ENCODE measurements around the gene MCRIP2. TPM values are rescaled to one million over a fixed set of nuclear protein-coding genes. Genes with fewer than 3 reads are reported as not detected.

MCRIP2 gene
- total RNA-seq, 1 experiment from 2014 or later = 44.6 TPM

- Mint-ChIP-seq H3K27ac (ENCODE audit: low read depth, unreplicated experiment) (no peak overlapping the region), H3K4me1 (ENCODE audit: insufficient read depth, unreplicated experiment) (no peaks in the 10 kb centered on the region), H3K36me3 (ENCODE audit: insufficient read depth, unreplicated experiment) (peaks cover 58% of the 10 kb centered on the region), H3K9me3 (ENCODE audit: unreplicated experiment) (no peaks in the 10 kb centered on the region), H3K4me3 (ENCODE audit: unreplicated experiment) (no peak overlapping the region), H3K27me3 (ENCODE audit: insufficient read depth, unreplicated experiment) (no peaks in the 10 kb centered on the region)
- POLR2A ChIA-PET = interaction anchor here (0.6 to 3.9 kb wide), 9 partner anchors 11 to 142 kb away, joined by 3 to 17 read pairs (median 4); partner anchors contain the start of genes CCDC78, HAGHL and RHOT2
- no peak for TF ChIP-seq CTCF (IDR thresholded peaks at IDR 0.05; ENCODE audit: unreplicated experiment)
- intact Hi-C loops (cut with micrococcal nuclease) = no loop called here
- CTCF ChIA-PET = interaction anchor here (0.9 to 1.6 kb wide), 3 partner anchors 10 to 31 kb away, joined by 3 to 6 read pairs (median 3); no protein-coding TSS in a partner anchor
- no peak for DNase-seq (ENCODE audit: unreplicated experiment)
- BruUV-seq (replicated peaks) = no TSS peak
These were observed 37.5 kb downstream of the MCRIP2 start for GRCh38 chr16:678858-679813.

- Mint-ChIP-seq H3K27me3 (ENCODE audit: insufficient read depth, unreplicated experiment) (no peaks in the 10 kb centered on the region), H3K36me3 (ENCODE audit: insufficient read depth, unreplicated experiment) (peaks cover 56% of the 10 kb centered on the region)
- CTCF ChIA-PET = interaction anchor here (1.0 kb wide), 1 partner anchor 257 kb away, joined by 4 read pairs; no protein-coding TSS in a partner anchor
These were observed 38.4 kb downstream of the MCRIP2 start, which contains the start of gene STUB1 for GRCh38 chr16:679814-680624. Gene STUB1 (plus strand): TSS chr16:680410. CDS start chr16:680526, 116 bp downstream.

GRCh38 chr16:680625-680945 is 39.0 kb downstream of the MCRIP2 start:
- H3K9me3 Mint-ChIP-seq (ENCODE audit: unreplicated experiment) = no peaks in the 10 kb centered on the region
- H3K27me3 Mint-ChIP-seq (ENCODE audit: insufficient read depth, unreplicated experiment) = no peaks in the 10 kb centered on the region
- ChIA-PET POLR2A (interaction anchor here (0.7 to 3.9 kb wide), 19 partner anchors 9 to 747 kb away, joined by 3 to 32 read pairs (median 6); partner anchors contain the start of genes ANTKMT, CAPN15, CCDC78 and FBXL16), CTCF (interaction anchor here (0.6 to 1.8 kb wide), 3 partner anchors 13 to 257 kb away, joined by 3 to 9 read pairs (median 4); partner anchors contain the start of gene RHOT2)
- no TSS peak for BruUV-seq (replicated peaks)
- TF ChIP-seq CTCF (IDR thresholded peaks at IDR 0.05; ENCODE audit: unreplicated experiment) = no peak
- H3K4me1 Mint-ChIP-seq (ENCODE audit: insufficient read depth, unreplicated experiment) = no peaks in the 10 kb centered on the region
- H3K36me3 Mint-ChIP-seq (ENCODE audit: insufficient read depth, unreplicated experiment) = peaks cover 56% of the 10 kb centered on the region
- intact Hi-C loops (cut with micrococcal nuclease) = no loop called here
- H3K27ac Mint-ChIP-seq (ENCODE audit: low read depth, unreplicated experiment) = no peak overlapping the region
- peak overlapping the region; percentile 76 for H3K4me3 Mint-ChIP-seq (ENCODE audit: unreplicated experiment)
- DNase-seq (ENCODE audit: unreplicated experiment) = no peak

More at GRCh38 chr16:679814-680624, 38.4 kb downstream of the MCRIP2 start, which contains the start of gene STUB1:
- no peak for TF ChIP-seq CTCF (IDR thresholded peaks at IDR 0.05; ENCODE audit: unreplicated experiment)
- peak; percentile 81 for DNase-seq (ENCODE audit: unreplicated experiment)
- Mint-ChIP-seq H3K4me1 (ENCODE audit: insufficient read depth, unreplicated experiment) (no peaks in the 10 kb centered on the region), H3K4me3 (ENCODE audit: unreplicated experiment) (peak within 1 kb of the TSS; percentile 76), H3K27ac (ENCODE audit: low read depth, unreplicated experiment) (no peak within 1 kb of the TSS), H3K9me3 (ENCODE audit: unreplicated experiment) (no peaks in the 10 kb centered on the region)
- POLR2A ChIA-PET = interaction anchor here (0.7 to 3.9 kb wide), 19 partner anchors 10 to 747 kb away, joined by 3 to 32 read pairs (median 6); partner anchors contain the start of genes CAPN15, CCDC78, FBXL16 and HAGHL
- intact Hi-C loops (cut with micrococcal nuclease) = no loop called here
- BruUV-seq (replicated peaks) = no TSS peak
